ENCODE results near the gene FOXD3. TPM values are rescaled to one million over a fixed set of nuclear protein-coding genes. Genes with fewer than 3 reads are reported as not detected.
A peak's percentile ranks its signal among the peaks of the same experiment; 100 is the strongest.

The FOXD3 gene
- total RNA-seq: 1 to 10 TPM in 1 of 5 donors, under 1 TPM in 1, not detected in 3; 0.92 to 1.2 TPM
- under 1 TPM in 1 of 3 donors, not detected in 2; 0.48 TPM for polyA plus RNA-seq
- long read RNA-seq, donor 1, partial matches to known transcripts: 0 of 2 reads
- long read RNA-seq, donor 1, other reads (novel, unspliced or antisense): 0 of 2 reads
- long read RNA-seq, donor 2, partial matches to known transcripts: 0 of 2 reads
- long read RNA-seq, donor 2, other reads (novel, unspliced or antisense): 0 of 2 reads
- long read RNA-seq, donor 3: 0 reads
- long read RNA-seq, donor 4: 0 reads
- long read RNA-seq, donor 5, partial matches to known transcripts: 0 of 4 reads
- long read RNA-seq, donor 5, other reads (novel, unspliced or antisense): 0 of 4 reads
- long read RNA-seq, donor 6: 0 reads
- long read RNA-seq, donor 7, partial matches to known transcripts: 0 of 3 reads
- long read RNA-seq, donor 7, other reads (novel, unspliced or antisense): 0 of 3 reads
- long read RNA-seq, donor 8: 0 reads
- long read RNA-seq, donor 9, partial matches to known transcripts: 0 of 4 reads
- long read RNA-seq, donor 9, other reads (novel, unspliced or antisense): 0 of 4 reads
- long read RNA-seq, donor 10, partial matches to known transcripts: 0 of 2 reads
- long read RNA-seq, donor 10, other reads (novel, unspliced or antisense): 0 of 2 reads

DNA sequence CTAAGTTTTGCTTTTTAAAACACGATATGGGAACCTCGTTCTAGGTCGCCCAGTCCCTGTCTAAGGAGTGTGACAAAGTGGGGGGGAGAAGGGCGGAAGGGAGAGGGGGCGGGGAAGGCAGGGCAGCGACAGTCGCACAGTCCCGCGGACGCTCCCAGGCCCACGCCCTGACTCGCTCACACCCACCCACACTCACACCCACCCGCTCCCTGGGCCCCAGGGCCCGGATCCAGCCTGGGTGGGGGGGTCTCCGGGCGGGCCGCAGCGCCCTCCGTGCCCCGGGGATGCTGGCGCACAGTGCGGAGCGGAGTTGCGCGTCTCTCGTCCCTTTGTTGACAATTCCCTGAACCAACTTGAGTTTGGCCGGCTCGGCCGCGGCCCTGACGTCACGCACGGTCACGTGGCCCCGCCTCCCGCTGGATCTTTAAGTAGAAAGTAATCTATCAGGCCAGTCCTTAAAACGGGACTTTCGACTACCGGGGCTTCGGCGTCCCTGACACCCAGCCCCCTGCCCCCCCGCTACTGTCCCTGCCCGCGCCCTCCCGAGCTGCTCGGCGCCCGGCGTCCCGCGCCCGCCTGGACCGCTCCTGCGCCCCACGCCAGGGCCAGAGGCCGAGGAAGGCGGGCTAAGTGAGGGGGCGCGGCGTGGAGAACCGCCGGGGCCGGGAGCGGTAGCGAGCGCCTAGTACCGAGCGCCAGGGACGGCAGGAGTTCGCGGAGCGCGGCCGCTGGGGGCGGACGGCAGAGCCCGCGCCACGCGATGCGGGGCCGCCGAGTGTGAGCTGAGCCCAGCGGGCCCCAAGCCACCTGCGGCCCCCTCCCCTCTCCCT, at the start of gene FOXD3:
Gene FOXD3, plus strand, starts transcription at position 454 of the 830 bp plus-strand sequence. CDS start 492 bp downstream, outside the sequence.
- WGBS, 5 donors: 0 to 4% (median 1%) methylated on average over 12 to 85 of the region's 85 CpGs
- Histone ChIP-seq H3K4me1 (peaks cover 29 to 63% (median 49%) of the 10 kb centered on the region in 4 donors), H3K4me3 (peak within 1 kb of the TSS; percentile 44 to 67 (median 52)), H3K27ac (peak within 1 kb of the TSS in 2 of 5 donors; percentile 13 to 72), H3K27me3 (peaks cover 69 to 100% (median 100%) of the 10 kb centered on the region in 3 donors), H3K36me3 (no peaks in the 10 kb centered on the region), H3K9me3 (peaks cover 0 to 52% (median 18%) of the 10 kb centered on the region in 4 donors)
- TF ChIP-seq CTCF (IDR thresholded peaks at IDR 0.05) (no peak), POLR2AphosphoS5 (IDR thresholded peaks at IDR 0.05) (peak in 1 of 3 donors; percentile 35), POLR2A (IDR thresholded peaks at IDR 0.05) (no peak), EP300 (IDR thresholded peaks at IDR 0.05) (no peak)
- DNase-seq: peak; percentile 71 to 91
- intact Hi-C loops (cut with DNase I; ENCODE audit: low total_unique reads): no loop called here

- no peaks in the 10 kb centered on the region for H3K4me1 ChIP-seq
- H3K9me3 ChIP-seq: no peaks in the 10 kb centered on the region
- peaks cover 0 to 10% (median 0%) of the 10 kb centered on the region in 3 donors for H3K27me3 ChIP-seq
- TF ChIP-seq POLR2AphosphoS5 (IDR thresholded peaks at IDR 0.05): no peak
- TF ChIP-seq EP300 (IDR thresholded peaks at IDR 0.05): no peak
- no peak for TF ChIP-seq CTCF (IDR thresholded peaks at IDR 0.05)
- no peak for TF ChIP-seq POLR2A (IDR thresholded peaks at IDR 0.05)
- H3K27ac ChIP-seq: no peak overlapping the region
- WGBS, 5 donors: 77 to 91% (median 85%) methylated on average over 2 of the region's 2 CpGs
- no peaks in the 10 kb centered on the region for H3K36me3 ChIP-seq
- no peak for DNase-seq
- intact Hi-C loops (cut with DNase I; ENCODE audit: low total_unique reads): no loop called here
- H3K4me3 ChIP-seq: no peak overlapping the region
Measured at GRCh38 chr1:63272811-63273210, 49.6 kb upstream of the FOXD3 start.

DNA sequence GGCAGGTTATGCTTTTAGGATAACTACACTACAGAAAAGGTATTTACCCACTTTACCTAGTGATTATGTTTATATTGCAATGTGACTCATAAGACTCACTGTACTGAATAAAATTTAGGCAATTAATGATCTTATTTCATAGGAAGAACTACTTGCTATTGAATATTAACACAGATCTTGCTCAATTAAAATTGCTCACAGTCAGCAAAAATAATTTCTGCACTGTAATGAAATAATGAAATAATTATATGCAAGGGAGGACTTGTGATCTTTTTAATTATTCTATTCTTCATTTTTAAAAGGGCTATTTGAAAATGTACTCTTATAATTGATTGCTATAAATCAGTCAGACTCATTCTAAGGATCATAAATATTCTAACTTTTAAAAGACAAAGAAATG, 48.0 kb upstream of the FOXD3 start:
- peaks cover 0 to 10% (median 0%) of the 10 kb centered on the region in 3 donors for H3K27me3 ChIP-seq

More for the DNA sequence above, 48.0 kb upstream of the FOXD3 start:
- Histone ChIP-seq H3K4me3 (no peak overlapping the region), H3K36me3 (no peaks in the 10 kb centered on the region), H3K27ac (no peak overlapping the region), H3K9me3 (no peaks in the 10 kb centered on the region), H3K4me1 (no peaks in the 10 kb centered on the region)
- intact Hi-C loops (cut with DNase I; ENCODE audit: low total_unique reads): no loop called here
- TF ChIP-seq POLR2AphosphoS5 (IDR thresholded peaks at IDR 0.05): no peak
- TF ChIP-seq CTCF (IDR thresholded peaks at IDR 0.05): no peak
- no peak for TF ChIP-seq EP300 (IDR thresholded peaks at IDR 0.05)
- no peak for TF ChIP-seq POLR2A (IDR thresholded peaks at IDR 0.05)
- no peak for DNase-seq

Data from stomach (tissue), 19 donors.